ENCODE data around the gene ITGAX.

- TF ChIP-seq POLR2A (IDR thresholded peaks at IDR 0.05) (no peak), CTCF (IDR thresholded peaks at IDR 0.05) (no peak)
Observed at GRCh38 chr16:31322500-31322899, 32.5 kb upstream of the ITGAX start.

Data from thyroid gland (tissue), 4 donors.